HCT116 (cell line): ENCODE measurements around the gene TMEM132C. TPM values are rescaled to one million over a fixed set of nuclear protein-coding genes. Genes with fewer than 3 reads are reported as not detected.

ENCODE experiments used
- ATAC-seq: fragments of 200-7000 bp; cut with Tn5 transposase; 2 replicates; pipeline ENCODE4 v1.9.1; 2020; ENCODE audit warnings: mild to moderate bottlenecking, moderate library complexity
- BruUV-seq: library from RNA; stranded (reverse); fragments of 400-500 nt; replicated peaks from 2 replicates; lab custom pipeline; 2021; lab: Mats Ljungman, UMichigan
- CTCF ChIA-PET: fragments of 300-600 bp; sonication (Branson Sonifier 250); formaldehyde crosslinking; loops from one replicate; lab custom pipeline; 2021; ENCODE audit warnings: antibody characterized with exemption; lab: Charles Lee
- POLR2A ChIA-PET: fragments of 300-600, 350-600 bp; sonication (Branson Sonifier 250); formaldehyde crosslinking; loops from one replicate; lab custom pipeline; 2021; ENCODE audit warnings: antibody characterized with exemption; lab: Charles Lee
- RAD21 ChIA-PET, 2 experiments: fragments of 300-600 bp; sonication (Branson Sonifier 250); formaldehyde crosslinking; loops; one replicate each; lab custom pipeline; 2023; ENCODE audit warnings: low total read pairs in 2 of 2; ENCODE audit not compliant: uncharacterized antibody in 2 of 2, unreplicated experiment in 2 of 2, low non-redundant PET in 1 of 2; lab: Charles Lee
- DNase-seq: peaks from one replicate; pipeline ENCODE4 v3.0.0-alpha.2; 2010; ENCODE audit warnings: low read depth, low spot score
- H2AFZ ChIP-seq: fragments of 200-600 bp; shearing (Covaris generic), sonication (generic); 2 replicates; pipeline ENCODE4 v1.6.1; 2017; ENCODE audit warnings: low read depth, mixed run types, mixed read lengths, antibody characterized with exemption, low read length; ENCODE audit not compliant: poor library complexity, severe bottlenecking
- H3K27ac ChIP-seq: 2 replicates; pipeline ENCODE4 v1.5.1; 2012; ENCODE audit warnings: low read depth, low read length
- H3K27me3 ChIP-seq: fragments of 200-600 bp; sonication (generic); 2 replicates; pipeline ENCODE4 v1.6.1; 2016; ENCODE audit warnings: mixed run types, low read length, mixed read lengths; ENCODE audit not compliant: insufficient read depth
- H3K36me3 ChIP-seq, 2 experiments: fragments of 200-500 bp in 1 of 2; fragments of 200-600 bp in 1 of 2; sonication (Bioruptor generic) in 1 of 2; sonication (generic) in 1 of 2; 2 replicates each; pipeline versions ENCODE4 v1.5.1 to v1.6.1; 2014 to 2016; ENCODE audit warnings: low read length in 2 of 2, inconsistent platforms in 1 of 2, mixed read lengths in 1 of 2, mixed run types in 1 of 2; ENCODE audit not compliant: insufficient read depth in 2 of 2, control insufficient read depth in 1 of 2
- H3K4me1 ChIP-seq, 2 experiments: fragments of 200-600 bp in 1 of 2; sonication (generic) in 1 of 2; 2 replicates each; pipeline versions ENCODE4 v1.5.1 to v1.6.1; 2012 to 2017; ENCODE audit warnings: low read length in 2 of 2, inconsistent platforms in 1 of 2, mild to moderate bottlenecking in 1 of 2, mixed read lengths in 1 of 2, mixed run types in 1 of 2, moderate library complexity in 1 of 2; ENCODE audit not compliant: insufficient read depth in 2 of 2, control insufficient read depth in 1 of 2
- H3K4me2 ChIP-seq: fragments of 200-600 bp; sonication (generic); 2 replicates; pipeline ENCODE4 v1.6.1; 2017; ENCODE audit warnings: mixed run types, low read length, mixed read lengths
- H3K4me3 ChIP-seq, 2 experiments: fragments of 200-600 bp in 1 of 2; sonication (generic) in 1 of 2; replicated peaks in 1 of 2; 2 replicates each; pipeline ENCODE4 v1.5.1; 2011 to 2016; ENCODE audit warnings: low read length in 2 of 2, control low read depth in 1 of 2, low read depth in 1 of 2, mild to moderate bottlenecking in 1 of 2, mixed read lengths in 1 of 2, mixed run types in 1 of 2
- H3K79me2 ChIP-seq: fragments of 200-600 bp; sonication (generic); 2 replicates; pipeline ENCODE4 v1.6.1; 2017; ENCODE audit warnings: mild to moderate bottlenecking, mixed run types, low read length, moderate library complexity, mixed read lengths; ENCODE audit not compliant: insufficient read depth
- H3K9ac ChIP-seq: fragments of 200-600 bp; sonication (generic); 2 replicates; pipeline ENCODE4 v1.6.1; 2016; ENCODE audit warnings: low read length, mixed read lengths
- H3K9me2 ChIP-seq: fragments of 200-600 bp; sonication (generic), shearing (Covaris generic); 2 replicates; pipeline ENCODE4 v1.6.1; 2017; ENCODE audit warnings: mixed run types, mild to moderate bottlenecking, moderate library complexity; ENCODE audit not compliant: insufficient read depth
- H3K9me3 ChIP-seq, 2 experiments: fragments of 200-500 bp in 1 of 2; fragments of 200-600 bp in 1 of 2; sonication (Bioruptor generic) in 1 of 2; sonication (generic) in 1 of 2; 2 replicates each; pipeline ENCODE4 v1.6.1; 2014 to 2017; ENCODE audit warnings: low read length in 2 of 2, mixed read lengths in 2 of 2, inconsistent platforms in 1 of 2, low read depth in 1 of 2, mild to moderate bottlenecking in 1 of 2, mixed run types in 1 of 2, moderate library complexity in 1 of 2; ENCODE audit not compliant: control insufficient read depth in 1 of 2, insufficient read depth in 1 of 2
- H4K20me1 ChIP-seq: fragments of 200-600 bp; sonication (generic), shearing (Covaris generic); 2 replicates; pipeline ENCODE4 v1.6.1; 2017; ENCODE audit warnings: mixed run types, mild to moderate bottlenecking, moderate library complexity; ENCODE audit not compliant: insufficient read depth
- CEBPB ChIP-seq: IDR thresholded peaks from 2 replicates; pipeline ENCODE4 v1.6.1; 2012; ENCODE audit warnings: low read depth
- EGR1 ChIP-seq: IDR thresholded peaks from 2 replicates; pipeline ENCODE4 v1.6.1; 2012; ENCODE audit warnings: low read depth
- FOSL1 ChIP-seq: IDR thresholded peaks from 2 replicates; pipeline ENCODE4 v1.6.1; 2012; ENCODE audit warnings: low read depth
- MAX ChIP-seq: IDR thresholded peaks from 2 replicates; pipeline ENCODE4 v1.6.1; 2012
- POLR2A ChIP-seq: IDR thresholded peaks from 2 replicates; pipeline ENCODE4 v1.7.0; 2011; ENCODE audit warnings: borderline replicate concordance; ENCODE audit not compliant: insufficient read depth, insufficient read length; ENCODE audit errors: extremely low read depth
- POLR2AphosphoS5 ChIP-seq: IDR thresholded peaks from 2 replicates; pipeline ENCODE4 v1.6.1; 2011; ENCODE audit warnings: mild to moderate bottlenecking, low read depth, low read length, moderate library complexity
- SIN3A ChIP-seq: IDR thresholded peaks from 2 replicates; pipeline ENCODE4 v1.6.1; 2012; ENCODE audit warnings: low read depth
- TCF7L2 ChIP-seq: IDR thresholded peaks from 2 replicates; pipeline ENCODE4 v1.7.0; 2011; ENCODE audit warnings: borderline replicate concordance, inconsistent platforms; ENCODE audit not compliant: insufficient read depth, insufficient read length; ENCODE audit errors: extremely low read depth
- ZBTB33 ChIP-seq: IDR thresholded peaks from 2 replicates; pipeline ENCODE4 v1.6.1; 2011; ENCODE audit warnings: mild to moderate bottlenecking, low read length, moderate library complexity; ENCODE audit not compliant: insufficient replicate concordance; ENCODE audit errors: extremely low read depth
- ZFX ChIP-seq: fragments of 450-650 bp; IDR thresholded peaks from 2 replicates; pipeline ENCODE4 v1.6.1; 2017
- ZNF274 ChIP-seq: fragments of 200-500 bp; sonication (Bioruptor generic); IDR thresholded peaks from 2 replicates; pipeline ENCODE4 v1.6.1; 2014; ENCODE audit warnings: mild to moderate bottlenecking, low read depth, low read length, inconsistent platforms
- intact Hi-C: fragments of 100-400 bp; cut with micrococcal nuclease; formaldehyde crosslinking; loops from 2 replicates; pipeline ENCODE4 v1.10.0; 2022
- total RNA-seq: library from RNA; stranded (reverse); gene quantifications from one replicate; pipeline ENCODE4 v1.2.1, GENCODE V29; 2021; ENCODE audit not compliant: unreplicated experiment

The TMEM132C gene
- total RNA-seq, 1 experiment from 2014 or later: not detected

DNA sequence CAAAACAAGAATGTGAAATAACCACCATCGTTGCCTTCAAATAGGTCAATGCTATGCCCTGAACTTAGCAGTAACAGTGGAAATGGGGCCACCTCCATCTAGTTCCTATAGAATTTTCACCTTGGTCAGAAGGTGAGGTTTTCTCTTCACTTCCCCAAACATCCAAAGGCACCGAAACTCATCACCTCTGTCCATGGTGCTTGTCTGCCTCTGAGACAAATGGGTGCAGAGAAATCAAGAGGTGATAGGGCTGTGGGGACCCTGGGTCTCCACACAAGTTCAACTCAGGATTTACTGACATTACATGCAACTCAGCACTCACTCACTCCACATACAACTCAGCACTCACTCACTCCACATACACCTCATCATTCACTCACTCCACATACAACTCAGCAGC, 26.2 kb upstream of the TMEM132C start (continued):
- TF ChIP-seq MAX: no peak
- TF ChIP-seq ZNF274: no peak
- TF ChIP-seq FOSL1: no peak
- no peak for TF ChIP-seq TCF7L2
- TF ChIP-seq ZBTB33: no peak
- TF ChIP-seq CEBPB: no peak
- TF ChIP-seq EGR1: no peak
- TF ChIP-seq, all 23 proteins: peak for 0

DNA sequence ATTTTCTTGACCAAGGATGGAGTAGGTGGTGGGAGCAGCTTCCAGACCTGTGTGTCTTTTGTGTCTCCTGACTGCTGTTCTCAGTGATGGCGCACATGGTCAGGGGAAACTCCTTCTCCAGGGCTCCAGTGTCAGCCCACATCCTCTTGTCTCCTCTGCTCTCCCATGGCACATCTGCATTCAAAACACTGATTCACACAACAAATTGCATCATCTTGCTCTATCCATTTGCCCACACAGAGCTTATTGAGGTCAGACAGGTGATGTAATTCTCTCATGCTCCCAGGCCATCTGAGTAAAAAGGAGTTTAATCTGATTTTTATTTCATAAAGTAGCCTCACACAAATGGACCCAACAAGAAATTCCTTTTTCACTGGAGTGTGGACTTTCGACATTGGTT, 21.8 kb upstream of the TMEM132C start:
- Histone ChIP-seq H3K36me3 (no peaks in the 10 kb centered on the region), H3K27ac (no peak overlapping the region), H3K4me3 (no peak overlapping the region), H3K9ac (no peak overlapping the region), H4K20me1 (no peaks in the 10 kb centered on the region), H3K27me3 (no peaks in the 10 kb centered on the region), H3K9me3 (peaks cover 0 to 8% of the 10 kb centered on the region in 2 experiments; a peak in 1 of 4 replicates), H2AFZ (no peak overlapping the region), H3K4me1 (no peaks in the 10 kb centered on the region), H3K4me2 (no peak overlapping the region), H3K9me2 (no peaks in the 10 kb centered on the region), H3K79me2 (no peaks in the 10 kb centered on the region)
- ChIA-PET CTCF (no interaction called here), POLR2A (no interaction called here), RAD21 (no interaction called here)
- intact Hi-C loops: no loop called here
- ATAC-seq (no peak), DNase-seq (no peak)
- no TSS peak for BruUV-seq
- TF ChIP-seq ZFX (no peak), POLR2AphosphoS5 (no peak), POLR2A (no peak), ZNF274 (no peak), SIN3A (no peak)
- TF ChIP-seq, all 23 proteins: peak for 0
